ENCODE results near the gene NTSR2.

Gene NTSR2

DNA sequence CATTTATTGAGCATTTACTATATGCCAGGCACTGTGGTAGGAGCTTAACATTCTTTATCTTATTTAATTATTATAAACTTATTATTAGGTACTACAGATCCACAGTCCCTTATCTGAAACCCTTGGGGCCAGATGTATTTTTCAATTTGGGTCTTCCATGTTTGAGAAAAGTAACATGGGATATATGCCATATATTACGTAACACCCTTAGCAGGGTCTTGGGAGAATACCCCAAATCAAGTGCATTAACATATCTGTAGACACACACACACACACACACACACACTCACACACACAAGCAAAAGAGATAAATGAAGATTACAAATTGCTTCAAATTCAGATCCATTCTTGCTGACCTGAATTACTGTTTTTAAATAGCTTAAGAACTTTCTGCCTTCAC, 13.7 kb downstream of the NTSR2 start:
- no peak for DNase-seq

GRCh38 chr2:11655495-11655894, 14.5 kb downstream of the NTSR2 start:
- no peak for DNase-seq

GRCh38 chr2:11652553-11652952, 17.4 kb downstream of the NTSR2 start:
- DNase-seq = no peak

DNA sequence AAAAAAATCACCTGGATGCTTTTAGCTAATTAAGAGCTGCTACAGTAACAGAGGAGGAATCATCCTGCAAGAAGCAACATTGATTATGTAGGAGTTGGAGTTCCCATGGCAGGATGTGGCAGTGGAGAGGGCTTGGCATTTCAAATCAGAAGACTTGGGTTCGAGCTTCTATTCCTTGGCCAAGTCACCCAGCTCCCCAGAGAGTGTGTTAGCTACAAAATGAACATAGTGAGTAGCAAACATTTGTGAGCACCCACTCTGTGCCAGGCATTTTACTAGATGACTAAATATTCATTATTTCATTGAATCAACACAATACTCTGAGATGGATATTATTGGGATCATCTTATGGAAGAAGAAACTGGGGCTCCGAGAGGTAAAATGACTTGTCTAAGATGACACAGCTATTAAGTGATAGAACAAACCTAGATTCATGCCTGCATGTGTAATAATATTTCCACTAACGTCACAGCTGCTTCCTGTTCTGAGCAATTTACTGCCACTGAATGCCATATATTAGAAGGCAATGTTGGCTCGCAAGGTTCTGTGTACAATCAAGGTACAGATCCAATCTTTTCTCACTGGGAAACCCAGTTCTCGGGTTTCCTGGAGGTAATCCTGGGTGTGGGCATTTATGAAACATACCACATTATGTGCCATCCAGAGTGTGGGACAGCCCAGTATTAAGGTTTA, 18.0 kb downstream of the NTSR2 start:
- DNase-seq = no peak

GRCh38 chr2:11649093-11649492, 20.9 kb downstream of the NTSR2 start:
- DNase-seq = no peak

GRCh38 chr2:11647834-11648600, 22.0 kb downstream of the NTSR2 start:
- no peak for DNase-seq

DNA sequence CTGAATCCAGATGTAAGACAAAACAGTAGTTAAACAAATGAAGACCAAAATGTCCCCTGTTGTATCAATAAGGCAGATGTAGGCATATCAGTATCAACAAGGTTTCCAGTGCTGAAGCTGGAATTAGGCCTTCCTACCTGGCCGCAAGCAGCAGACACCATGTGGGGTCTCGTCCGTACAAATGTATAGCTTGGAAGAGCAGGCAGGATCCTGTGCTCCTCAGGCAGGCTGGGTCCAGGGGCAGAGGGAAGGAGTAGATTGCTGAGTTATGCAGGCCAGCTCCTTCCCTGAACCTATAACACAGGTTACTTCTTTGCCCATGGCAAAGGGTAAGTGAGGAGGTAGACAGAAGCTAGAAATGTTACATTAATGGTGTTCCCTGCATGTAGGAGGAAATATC, 23.5 kb downstream of the NTSR2 start:
- no peak for DNase-seq

DNA sequence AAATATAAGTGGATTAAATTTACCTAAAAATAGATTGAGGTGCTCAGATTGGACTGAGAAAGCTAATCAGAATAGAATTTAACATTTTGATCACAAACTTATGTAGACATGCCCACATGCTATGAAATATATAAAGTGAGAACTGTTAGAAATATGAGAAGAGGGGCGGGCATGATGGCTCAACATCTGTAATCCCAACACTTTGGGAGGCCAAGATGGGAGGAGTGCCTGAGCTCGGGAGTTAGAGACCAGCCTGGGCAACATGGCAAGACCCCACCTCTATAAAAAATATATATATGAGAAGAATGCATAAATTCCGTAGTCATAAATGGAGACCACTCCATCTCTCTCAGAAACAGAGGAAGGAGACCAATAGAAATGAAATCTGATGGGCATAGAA, 25.7 kb downstream of the NTSR2 start:
- DNase-seq = no peak

DNA sequence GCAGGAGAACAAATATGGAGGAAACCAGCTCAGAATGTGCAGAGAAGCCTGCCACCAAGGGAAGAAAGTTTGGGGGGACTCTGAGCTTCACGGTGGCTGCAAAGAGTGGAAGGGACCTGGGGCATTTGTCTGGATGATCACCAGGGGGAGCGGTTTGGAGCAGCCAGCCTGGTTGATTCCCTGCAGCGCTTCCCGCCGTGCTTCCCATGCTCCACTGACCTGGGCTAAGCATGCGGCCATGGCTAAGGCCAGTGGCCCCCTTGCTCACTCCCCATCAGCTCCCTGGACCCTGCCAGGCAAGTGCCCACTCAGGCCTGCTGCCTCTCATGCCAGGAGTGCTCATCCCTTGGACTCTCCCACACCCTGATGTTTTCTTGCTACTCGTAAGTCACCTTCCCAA, 27.0 kb downstream of the NTSR2 start:
- DNase-seq = no peak

DNA sequence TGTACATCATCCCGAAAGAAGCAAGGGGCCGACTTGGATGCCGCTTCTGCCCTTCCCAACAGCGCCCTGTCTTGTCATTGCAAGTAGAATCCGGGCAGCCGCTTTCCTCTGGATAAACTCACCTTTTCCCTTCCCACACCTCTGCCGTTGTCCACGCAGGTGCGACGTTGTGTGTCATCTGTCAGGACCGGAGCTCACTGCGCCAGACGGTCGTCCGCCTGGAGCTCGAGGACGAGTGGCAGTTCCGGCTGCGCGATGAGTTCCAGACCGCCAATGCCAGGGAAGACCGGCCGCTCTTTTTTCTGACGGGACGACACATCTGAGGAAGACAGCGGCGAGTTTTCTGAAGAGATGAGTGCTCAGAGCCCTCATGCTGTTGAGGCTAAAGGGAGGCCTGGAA, 29.9 kb downstream of the NTSR2 start:
- DNase-seq = no peak

- no peak for DNase-seq
Observed at GRCh38 chr2:11639503-11639902, 30.5 kb downstream of the NTSR2 start.

GRCh38 chr2:11637546-11637945, 32.4 kb downstream of the NTSR2 start:
- DNase-seq = no peak

DNA sequence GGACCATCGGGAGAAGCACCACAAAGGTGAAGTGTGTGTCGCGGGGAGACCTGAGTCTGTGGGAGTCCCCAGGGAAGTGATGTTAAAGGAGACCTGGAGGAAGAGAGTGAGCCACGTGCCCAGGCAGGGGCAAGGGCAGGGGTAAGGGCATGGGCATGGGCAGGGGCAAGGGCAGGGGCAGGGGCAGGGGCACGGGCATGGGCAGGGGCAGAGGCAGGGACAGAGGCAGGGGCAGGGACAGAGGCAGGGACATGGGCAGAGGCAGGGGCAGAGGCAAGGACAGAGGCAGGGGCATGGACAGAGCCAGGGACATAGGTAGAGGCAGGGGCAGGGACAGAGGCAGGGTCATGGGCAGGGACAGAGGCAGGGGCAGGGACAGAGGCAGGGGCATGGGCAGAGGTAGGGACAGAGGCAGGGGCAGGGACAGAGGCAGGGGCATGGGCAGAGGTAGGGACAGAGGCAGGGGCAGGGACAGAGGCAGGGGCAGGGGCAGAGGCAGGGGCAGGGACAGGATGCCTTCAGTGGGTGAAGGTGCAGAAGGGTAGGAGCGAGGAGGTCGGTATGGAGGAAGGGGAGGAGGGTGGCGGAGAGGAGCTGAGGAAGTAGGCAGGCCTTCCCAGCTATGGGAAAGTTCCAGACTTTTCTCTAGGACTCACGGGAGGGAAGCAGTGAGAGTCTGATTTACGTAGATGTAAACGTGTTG, 33.3 kb downstream of the NTSR2 start:
- no peak for DNase-seq

GRCh38 chr2:11635141-11635540, 34.9 kb downstream of the NTSR2 start:
- DNase-seq = no peak

DNA sequence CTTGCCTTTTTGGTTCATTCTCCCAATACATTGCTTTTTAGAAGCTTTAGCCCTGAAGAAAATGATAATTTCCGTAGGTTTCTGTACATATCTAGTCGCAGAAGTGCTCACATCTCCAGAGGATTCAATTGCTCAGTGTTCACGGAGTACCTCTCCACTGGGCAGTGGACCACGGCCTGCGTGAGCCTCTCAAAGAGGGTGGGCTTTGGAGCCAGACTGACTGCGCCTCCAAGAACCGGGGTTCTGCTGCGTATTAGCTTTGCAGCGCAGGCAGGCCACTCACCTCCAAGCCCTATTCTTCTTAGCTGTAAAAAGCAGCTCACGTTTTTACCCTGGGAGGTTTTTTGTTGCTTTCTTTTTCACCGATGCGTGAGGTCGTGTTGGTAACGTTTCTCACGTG, 35.4 kb downstream of the NTSR2 start:
- no peak for DNase-seq

DNA sequence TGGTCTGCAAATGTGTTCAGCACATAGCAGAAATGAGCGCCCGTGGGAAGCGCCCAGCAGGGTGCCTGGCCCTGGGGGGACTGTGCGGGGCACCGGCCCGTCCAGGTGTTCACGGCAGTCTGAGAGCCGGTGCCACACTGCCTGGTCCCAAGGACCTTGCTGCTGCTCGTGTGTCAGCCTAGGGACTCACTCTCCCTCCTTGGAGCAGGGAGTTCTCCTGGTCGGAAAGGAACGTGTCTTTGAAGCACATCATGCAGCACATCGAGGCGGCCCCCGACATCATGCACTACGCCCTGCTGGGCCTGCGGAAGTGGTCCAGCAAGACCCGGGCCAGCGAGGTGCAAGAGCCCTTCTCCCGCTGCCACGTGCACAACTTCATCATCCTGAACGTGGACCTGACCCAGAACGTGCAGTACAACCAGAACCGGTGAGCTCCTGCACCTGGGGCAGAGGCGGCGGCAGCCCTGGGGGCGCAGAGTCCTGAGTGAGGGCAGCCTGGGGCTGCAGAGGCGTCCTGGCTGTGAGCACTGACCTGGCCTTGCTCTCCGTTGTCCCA, 36.0 kb downstream of the NTSR2 start:
- DNase-seq = no peak

DNA sequence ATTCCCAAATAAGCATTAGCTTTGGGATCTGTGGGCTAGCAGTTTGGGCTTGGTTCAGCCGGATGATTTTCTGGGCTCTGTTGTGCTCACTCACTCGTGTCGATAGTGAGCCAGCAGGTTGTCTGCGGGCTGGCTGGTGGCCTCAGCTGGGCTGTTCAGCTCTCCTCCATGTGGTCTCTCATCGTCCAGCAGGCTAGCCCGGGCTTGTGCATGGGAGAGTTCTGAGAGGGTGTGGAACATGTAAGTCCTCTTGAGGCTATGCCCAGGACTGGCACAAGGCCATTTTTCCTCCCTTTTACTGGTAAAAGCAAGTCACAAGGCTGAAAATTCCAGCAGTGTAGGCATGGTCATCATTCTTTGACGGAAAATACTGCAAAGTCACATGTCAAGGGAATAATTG, 38.5 kb downstream of the NTSR2 start:
- DNase-seq = no peak

DNA sequence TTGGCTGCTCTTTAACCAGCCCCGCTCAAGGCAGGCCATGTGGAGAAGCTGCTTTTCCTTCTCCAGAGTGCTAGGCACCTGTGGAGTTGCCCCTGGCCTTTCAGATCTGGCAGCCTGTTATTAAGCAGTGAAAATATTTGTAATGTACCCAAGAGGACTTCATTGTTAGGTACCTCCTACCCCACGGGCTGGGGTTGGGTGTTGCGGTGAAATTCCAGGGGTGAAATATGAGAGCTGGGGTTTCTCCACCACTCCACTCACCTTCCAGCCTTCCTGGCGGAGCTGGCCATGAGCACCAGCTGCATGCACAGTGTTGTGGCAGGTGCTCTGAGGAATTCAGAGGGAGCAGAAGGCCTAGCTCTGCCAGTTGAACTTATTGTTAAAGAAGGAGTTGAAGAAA, 39.1 kb downstream of the NTSR2 start:
- DNase-seq = no peak

DNA sequence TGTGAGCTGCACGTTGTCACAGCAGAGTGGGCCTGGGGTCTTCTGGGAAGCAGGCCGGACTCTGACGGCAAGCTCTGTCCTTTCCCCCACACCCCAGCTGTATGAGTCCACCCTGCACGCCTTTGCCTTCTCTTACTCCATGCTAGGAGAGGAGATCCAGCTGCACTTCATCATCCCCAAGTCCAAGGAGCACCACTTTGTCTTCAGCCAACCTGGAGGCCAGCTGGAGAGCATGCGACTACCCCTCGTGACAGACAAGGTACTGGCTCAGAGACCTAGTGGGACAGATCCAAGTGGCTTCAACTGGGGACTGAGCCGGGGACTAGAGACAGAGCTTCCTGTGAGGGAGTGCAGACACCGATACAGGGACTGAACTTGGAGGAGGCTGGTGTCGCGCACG, 40.1 kb downstream of the NTSR2 start:
- no peak for DNase-seq

- DNase-seq = no peak
Observed at GRCh38 chr2:11629215-11629614, 40.8 kb downstream of the NTSR2 start.

- DNase-seq = no peak
Observed at GRCh38 chr2:11628675-11629074, 41.3 kb downstream of the NTSR2 start.

GRCh38 chr2:11625671-11626070, 44.3 kb downstream of the NTSR2 start:
- no peak for DNase-seq

DNA sequence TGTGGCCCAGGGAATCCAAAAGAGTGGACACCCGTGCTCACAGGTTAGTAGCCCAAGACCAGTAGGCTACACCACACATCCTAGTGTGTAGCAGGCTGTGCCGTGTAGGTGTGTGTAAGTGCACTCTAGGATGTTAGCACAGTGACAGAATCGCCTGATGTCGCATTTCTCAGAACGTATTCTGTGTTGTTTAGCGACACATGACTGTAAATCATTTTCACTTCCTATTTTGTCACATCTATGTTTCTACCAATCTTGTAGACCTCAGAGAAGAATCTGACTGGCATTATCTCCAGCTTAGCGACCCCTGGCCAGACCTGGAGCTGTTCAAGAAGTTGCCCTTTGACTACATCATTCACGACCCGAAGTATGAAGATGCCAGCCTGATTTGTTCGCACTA, 45.1 kb downstream of the NTSR2 start:
- DNase-seq = no peak

- DNase-seq = no peak
Observed at GRCh38 chr2:11622611-11623010, 47.4 kb downstream of the NTSR2 start.
